ENCODE measurements around the gene PCSK6. TPM values are rescaled to one million over a fixed set of nuclear protein-coding genes. Genes with fewer than 3 reads are reported as not detected.

Gene PCSK6
- total RNA-seq, 1 experiment from 2014 or later: 3.7 TPM

GRCh38 chr15:101326026-101326315 lies 163.5 kb downstream of the PCSK6 start:
- CTCF ChIA-PET: no interaction called here
- no peak for ATAC-seq
- no peaks in the 10 kb centered on the region for H3K4me1 ChIP-seq (ENCODE audit: insufficient read depth, low read length)
- no peak for DNase-seq
- H3K27me3 ChIP-seq (ENCODE audit: low read length): peaks cover 61% of the 10 kb centered on the region
- no peak overlapping the region for H2AFZ ChIP-seq (ENCODE audit: low read length)
- no peak overlapping the region for H3K4me3 ChIP-seq (ENCODE audit: low read length)
- H3K36me3 ChIP-seq (ENCODE audit: low read depth, low read length): no peaks in the 10 kb centered on the region
- no peaks in the 10 kb centered on the region for H3F3A ChIP-seq (ENCODE audit: low read length, unreplicated experiment)
- POLR2A ChIA-PET (ENCODE audit: unreplicated experiment): no interaction called here
- no peaks in the 10 kb centered on the region for H3K9me3 ChIP-seq (ENCODE audit: low read length)
- BruUV-seq (replicated peaks): no TSS peak
- TF ChIP-seq EZH2phosphoT487 (IDR thresholded peaks at IDR 0.05; ENCODE audit: borderline replicate concordance, low read length) (no peak), EZH2 (IDR thresholded peaks at IDR 0.05; ENCODE audit: low read length, unreplicated experiment) (no peak), CTCF (conservative IDR thresholded peaks at IDR 0.05; ENCODE audit: low read depth, low read length) (no peak)
- no peaks in the 10 kb centered on the region for H3K79me2 ChIP-seq (ENCODE audit: low read length)
- intact Hi-C loops (cut with micrococcal nuclease): no loop called here
- H3K4me2 ChIP-seq (ENCODE audit: low read length): no peak overlapping the region
- H3K27ac ChIP-seq (ENCODE audit: low read length): no peak overlapping the region
- H3K9me2 ChIP-seq (replicated peaks; ENCODE audit: low read length): no peaks in the 10 kb centered on the region
- H4K20me1 ChIP-seq (ENCODE audit: low read length): no peaks in the 10 kb centered on the region
- H3K9ac ChIP-seq (ENCODE audit: low read length): no peak overlapping the region

- Histone ChIP-seq H3F3A (ENCODE audit: low read length, unreplicated experiment) (no peaks in the 10 kb centered on the region), H3K79me2 (ENCODE audit: low read length) (no peaks in the 10 kb centered on the region), H3K9ac (ENCODE audit: low read length) (no peak overlapping the region), H3K9me3 (ENCODE audit: low read length) (no peaks in the 10 kb centered on the region), H2AFZ (ENCODE audit: low read length) (no peak overlapping the region), H3K27me3 (ENCODE audit: low read length) (peaks cover 66% of the 10 kb centered on the region), H4K20me1 (ENCODE audit: low read length) (no peaks in the 10 kb centered on the region), H3K27ac (ENCODE audit: low read length) (no peak overlapping the region), H3K36me3 (ENCODE audit: low read depth, low read length) (no peaks in the 10 kb centered on the region), H3K4me1 (ENCODE audit: insufficient read depth, low read length) (no peaks in the 10 kb centered on the region), H3K4me3 (ENCODE audit: low read length) (no peak overlapping the region), H3K9me2 (replicated peaks; ENCODE audit: low read length) (no peaks in the 10 kb centered on the region), H3K4me2 (ENCODE audit: low read length) (no peak overlapping the region)
- BruUV-seq (replicated peaks): no TSS peak
- no peak for TF ChIP-seq CTCF (conservative IDR thresholded peaks at IDR 0.05; ENCODE audit: low read depth, low read length)
- no peak for TF ChIP-seq EZH2 (IDR thresholded peaks at IDR 0.05; ENCODE audit: low read length, unreplicated experiment)
- TF ChIP-seq EZH2phosphoT487 (IDR thresholded peaks at IDR 0.05; ENCODE audit: borderline replicate concordance, low read length): no peak
- POLR2A ChIA-PET (ENCODE audit: unreplicated experiment): no interaction called here
- no peak for ATAC-seq
- intact Hi-C loops (cut with micrococcal nuclease): no loop called here
- CTCF ChIA-PET: no interaction called here
- DNase-seq: no peak
Observed at GRCh38 chr15:101325263-101326025, 164.1 kb downstream of the PCSK6 start.

GRCh38 chr15:101324524-101325177 lies 164.9 kb downstream of the PCSK6 start:
- H3K4me3 ChIP-seq (ENCODE audit: low read length): no peak overlapping the region
- BruUV-seq (replicated peaks): no TSS peak
- H3F3A ChIP-seq (ENCODE audit: low read length, unreplicated experiment): no peaks in the 10 kb centered on the region
- no peaks in the 10 kb centered on the region for H3K79me2 ChIP-seq (ENCODE audit: low read length)
- TF ChIP-seq CTCF (conservative IDR thresholded peaks at IDR 0.05; ENCODE audit: low read depth, low read length) (no peak), EZH2phosphoT487 (IDR thresholded peaks at IDR 0.05; ENCODE audit: borderline replicate concordance, low read length) (no peak), EZH2 (IDR thresholded peaks at IDR 0.05; ENCODE audit: low read length, unreplicated experiment) (no peak)
- no peaks in the 10 kb centered on the region for H3K9me3 ChIP-seq (ENCODE audit: low read length)
- CTCF ChIA-PET: no interaction called here
- ATAC-seq: no peak
- no peak overlapping the region for H3K9ac ChIP-seq (ENCODE audit: low read length)
- H2AFZ ChIP-seq (ENCODE audit: low read length): no peak overlapping the region
- H4K20me1 ChIP-seq (ENCODE audit: low read length): no peaks in the 10 kb centered on the region
- no peak overlapping the region for H3K27ac ChIP-seq (ENCODE audit: low read length)
- peaks cover 69% of the 10 kb centered on the region for H3K27me3 ChIP-seq (ENCODE audit: low read length)
- no peaks in the 10 kb centered on the region for H3K9me2 ChIP-seq (replicated peaks; ENCODE audit: low read length)
- POLR2A ChIA-PET (ENCODE audit: unreplicated experiment): no interaction called here
- intact Hi-C loops (cut with micrococcal nuclease): no loop called here
- H3K4me1 ChIP-seq (ENCODE audit: insufficient read depth, low read length): no peaks in the 10 kb centered on the region
- H3K36me3 ChIP-seq (ENCODE audit: low read depth, low read length): no peaks in the 10 kb centered on the region
- H3K4me2 ChIP-seq (ENCODE audit: low read length): no peak overlapping the region
- no peak for DNase-seq

Measured in PC-3 (cell line).